DLD1 (cell line): ENCODE data around the gene ENTPD2.

Experiments used
- in situ Hi-C: cut with HindIII; loops from 2 replicates; pipeline ENCODE4 v1.10.0; 2017; ENCODE audit warnings: low sequenced_read_pairs

The ENTPD2 gene

GRCh38 chr9:137053944-137054931 is at the start of gene ENTPD2:
TSS of gene ENTPD2 (minus strand) at chr9:137054061. CDS start at chr9:137053997, 64 bp downstream.
- in situ Hi-C loops = no loop called here

- in situ Hi-C loops = no loop called here
Measured at GRCh38 chr9:137103206-137103999, 49.5 kb upstream of the ENTPD2 start.

- in situ Hi-C loops = no loop called here
Measured at GRCh38 chr9:137099231-137099630, 45.4 kb upstream of the ENTPD2 start.

- in situ Hi-C loops = no loop called here
Measured at GRCh38 chr9:137097761-137098462, 44.1 kb upstream of the ENTPD2 start.

GRCh38 chr9:137096785-137097546 is 43.1 kb upstream of the ENTPD2 start:
- in situ Hi-C loops = no loop called here

GRCh38 chr9:137095664-137096517 is 42.0 kb upstream of the ENTPD2 start:
- in situ Hi-C loops = no loop called here

GRCh38 chr9:137089232-137089947 is 35.5 kb upstream of the ENTPD2 start:
- in situ Hi-C loops = no loop called here

- in situ Hi-C loops = no loop called here
Measured at GRCh38 chr9:137088121-137088520, 34.3 kb upstream of the ENTPD2 start.

- in situ Hi-C loops = no loop called here
Measured at GRCh38 chr9:137087409-137087925, 33.6 kb upstream of the ENTPD2 start.

- in situ Hi-C loops = no loop called here
Measured at GRCh38 chr9:137086531-137087408, 32.9 kb upstream of the ENTPD2 start, which contains the start of gene MAN1B1. TSS of gene MAN1B1 (plus strand) at chr9:137086985. CDS start at chr9:137087000, 15 bp downstream.

GRCh38 chr9:137085920-137086530 is 32.2 kb upstream of the ENTPD2 start:
- in situ Hi-C loops = no loop called here

GRCh38 chr9:137084526-137084925 is 30.7 kb upstream of the ENTPD2 start:
- in situ Hi-C loops = no loop called here

- in situ Hi-C loops = no loop called here
Measured at GRCh38 chr9:137083394-137084004, 29.6 kb upstream of the ENTPD2 start.

- in situ Hi-C loops = no loop called here
Measured at GRCh38 chr9:137082925-137083290, 29.0 kb upstream of the ENTPD2 start.

GRCh38 chr9:137082222-137082924 is 28.5 kb upstream of the ENTPD2 start:
- in situ Hi-C loops = no loop called here
